ENCODE measurements around the gene SUMO3. TPM values are rescaled to one million over a fixed set of nuclear protein-coding genes. Genes with fewer than 3 reads are reported as not detected.

Gene SUMO3
- total and polyA plus RNA-seq, 2 experiments from 2014 or later = 90.8 to 103 TPM

GRCh38 chr21:44780137-44780502 is 37.7 kb downstream of the SUMO3 start:
- no peak for ATAC-seq
- TF ChIP-seq JUNB (IDR thresholded peaks at IDR 0.05; ENCODE audit: unreplicated experiment) (no peak), CTCF (conservative IDR thresholded peaks at IDR 0.05; ENCODE audit: low read depth in 2 of 2) (no peak), REST (IDR thresholded peaks at IDR 0.05; ENCODE audit: unreplicated experiment) (no peak), ZNF462 (CRISPR knock-in tag; IDR thresholded peaks at IDR 0.05) (no peak), NANOG (IDR thresholded peaks at IDR 0.05; ENCODE audit: borderline replicate concordance) (no peak)
- H3K27ac Mint-ChIP-seq = no peak overlapping the region
- H3K4me3 Mint-ChIP-seq = no peak overlapping the region
- H3F3A ChIP-seq (replicated peaks; ENCODE audit: low read depth) = no peaks in the 10 kb centered on the region
- H3K36me3 Mint-ChIP-seq (ENCODE audit: low read depth) = peaks cover 44% of the 10 kb centered on the region
- peaks cover 24% of the 10 kb centered on the region for H4K20me1 ChIP-seq (replicated peaks; ENCODE audit: insufficient read depth)
- H3K36me3 ChIP-seq (ENCODE audit: insufficient read depth) = peaks cover 15% of the 10 kb centered on the region
- H3K79me2 ChIP-seq (replicated peaks; ENCODE audit: insufficient read depth) = peaks cover 85% of the 10 kb centered on the region
- no peaks in the 10 kb centered on the region for H3K9me2 ChIP-seq (ENCODE audit: insufficient read depth)
- H3K27me3 Mint-ChIP-seq (ENCODE audit: insufficient read depth, low read depth, poor library complexity) = no peaks in the 10 kb centered on the region
- H3K4me3 ChIP-seq = no peak overlapping the region
- no peak for DNase-seq (ENCODE audit: low spot score)
- 0 out of 2 replicates have a peak overlapping the region, but pooled peaks have one; percentile 72 for H3K27ac ChIP-seq (ENCODE audit: low read depth)
- no peaks in the 10 kb centered on the region for H3K9me3 Mint-ChIP-seq
- no peaks in the 10 kb centered on the region for H3K27me3 ChIP-seq (ENCODE audit: insufficient read depth)
- H3K4me1 Mint-ChIP-seq = no peaks in the 10 kb centered on the region
- no peak overlapping the region for H2AFZ ChIP-seq
- H3K4me1 ChIP-seq (ENCODE audit: insufficient read depth) = no peaks in the 10 kb centered on the region
- no peak overlapping the region for H3K4me2 ChIP-seq
